Measurements from ENCODE around the gene TMEM252. TPM values are rescaled to one million over a fixed set of nuclear protein-coding genes. Genes with fewer than 3 reads are reported as not detected.

TMEM252 gene
- total and polyA plus RNA-seq, 5 experiments from 2014 or later = not detected

DNA sequence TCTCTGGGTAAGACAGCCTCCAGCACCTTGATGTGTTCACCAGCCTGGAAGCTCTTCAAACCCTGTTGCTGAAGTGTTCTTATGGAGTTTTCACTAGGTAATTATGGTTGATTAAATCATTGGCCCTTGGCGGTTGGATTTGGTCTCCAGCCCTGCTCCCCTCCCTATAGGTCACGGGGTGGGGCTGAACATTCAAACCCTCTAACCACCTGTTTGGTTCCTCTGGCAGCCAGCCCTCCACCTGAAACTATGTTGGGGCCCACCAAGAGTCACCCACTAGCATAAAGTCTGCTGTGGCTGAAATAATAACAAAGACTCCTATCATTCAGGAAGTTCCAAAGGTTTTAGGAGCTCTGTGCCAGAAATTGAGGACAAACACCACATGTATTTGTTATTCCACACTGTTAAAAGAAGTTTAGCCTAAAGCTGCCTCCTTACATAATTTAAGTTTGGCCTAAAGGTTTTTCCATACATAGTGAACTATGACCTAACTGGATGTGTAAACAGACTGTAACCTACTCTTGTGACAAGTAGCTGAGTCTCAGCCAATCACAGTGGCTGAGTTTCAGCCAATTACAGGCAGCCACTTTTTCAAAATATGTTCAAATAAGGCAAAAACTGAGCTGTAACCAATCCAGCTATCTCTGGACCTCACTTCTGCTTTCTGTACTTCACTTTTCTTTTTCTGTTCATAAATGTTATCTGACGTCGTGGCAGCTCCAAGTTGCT, 34.8 kb downstream of the TMEM252 start:
- Mint-ChIP-seq H3K36me3 (no peaks in the 10 kb centered on the region), H3K9me3 (peaks cover 0 to 2% (median 0%) of the 10 kb centered on the region in 9 donors), H3K4me1 (peaks cover 0 to 5% (median 0%) of the 10 kb centered on the region in 4 donors), H3K27ac (no peak overlapping the region), H3K27me3 (peaks cover 3 to 14% (median 6%) of the 10 kb centered on the region in 5 donors), H3K4me3 (no peak overlapping the region)
- ATAC-seq (no peak), DNase-seq (no peak)
- POLR2A ChIA-PET = no interaction called here

DNA sequence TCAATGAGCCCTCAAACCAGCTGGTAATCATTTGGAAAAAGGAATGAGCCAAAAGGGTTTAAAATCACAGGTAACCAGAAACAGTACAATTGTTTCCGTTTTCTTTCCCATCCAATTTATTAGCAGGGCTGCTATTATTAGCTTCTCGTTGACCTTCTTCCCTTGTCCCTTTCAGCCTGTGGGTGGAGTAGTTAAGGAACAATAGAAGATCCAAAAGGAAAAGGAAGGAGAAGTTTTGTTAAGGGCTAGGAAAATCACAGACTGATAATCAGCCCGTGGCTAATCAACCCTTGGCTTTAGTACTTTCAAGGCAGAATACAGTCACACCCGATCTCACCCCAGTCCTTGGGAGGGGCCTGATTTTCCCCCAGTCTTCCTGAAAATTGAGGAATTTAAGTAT, 38.4 kb downstream of the TMEM252 start:
- Mint-ChIP-seq H3K27ac (no peak overlapping the region), H3K27me3 (peaks cover 1 to 15% (median 11%) of the 10 kb centered on the region in 5 donors), H3K36me3 (no peaks in the 10 kb centered on the region), H3K4me1 (peaks cover 0 to 5% (median 0%) of the 10 kb centered on the region in 4 donors), H3K9me3 (no peaks in the 10 kb centered on the region), H3K4me3 (no peak overlapping the region)
- DNase-seq (no peak), ATAC-seq (no peak)
- POLR2A ChIA-PET = no interaction called here

DNA sequence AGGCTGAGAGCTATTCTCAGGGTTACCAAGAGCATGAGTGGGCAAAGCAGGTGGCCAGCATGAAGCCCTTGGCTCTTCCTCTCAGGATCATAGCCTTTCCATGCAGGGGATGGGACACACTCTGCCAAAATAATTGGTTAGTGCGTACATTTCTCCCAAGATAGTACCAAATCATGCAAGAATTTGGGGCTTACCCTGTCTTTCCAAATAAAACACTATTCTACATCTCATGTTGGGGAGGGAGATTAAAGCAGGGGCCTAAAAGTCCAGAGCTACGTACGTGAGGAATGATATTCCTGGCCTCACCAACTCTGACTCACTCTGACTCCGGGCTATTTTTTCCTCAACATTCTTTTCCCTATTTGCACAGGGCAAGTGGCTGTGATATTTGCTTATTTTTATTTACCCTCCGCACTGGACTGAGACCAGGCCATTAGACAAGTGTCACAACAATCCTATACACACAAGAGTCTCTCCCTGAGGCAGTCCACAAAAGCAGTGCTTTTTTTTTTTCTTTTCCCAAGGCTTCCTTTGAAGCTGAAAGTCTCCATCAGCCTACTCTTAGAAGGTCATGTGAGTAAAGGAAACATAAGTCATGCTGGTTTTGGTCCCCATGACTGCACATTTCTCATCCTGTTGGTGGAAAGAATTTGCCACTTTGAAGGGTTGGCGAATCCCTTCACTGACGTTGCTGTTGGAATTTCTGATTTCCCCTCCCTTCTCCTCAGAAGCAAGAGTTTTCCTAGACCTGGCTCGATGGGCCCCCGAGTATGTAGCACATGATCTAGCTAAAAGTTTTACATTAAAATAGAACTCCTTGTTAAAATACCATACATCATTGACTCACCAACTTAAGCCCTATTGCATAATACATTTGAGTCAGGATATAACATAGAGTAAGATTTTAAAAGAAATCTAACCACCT, 40.0 kb downstream of the TMEM252 start:
- ATAC-seq (no peak), DNase-seq (no peak)
- no peak overlapping the region for H3K4me3 Mint-ChIP-seq
- H3K36me3 Mint-ChIP-seq = no peaks in the 10 kb centered on the region
- POLR2A ChIA-PET = no interaction called here
- H3K27ac Mint-ChIP-seq = no peak overlapping the region
- H3K27me3 Mint-ChIP-seq = peaks cover 3 to 15% (median 11%) of the 10 kb centered on the region in 5 donors
- no peaks in the 10 kb centered on the region for H3K4me1 Mint-ChIP-seq
- H3K9me3 Mint-ChIP-seq = no peaks in the 10 kb centered on the region

DNA sequence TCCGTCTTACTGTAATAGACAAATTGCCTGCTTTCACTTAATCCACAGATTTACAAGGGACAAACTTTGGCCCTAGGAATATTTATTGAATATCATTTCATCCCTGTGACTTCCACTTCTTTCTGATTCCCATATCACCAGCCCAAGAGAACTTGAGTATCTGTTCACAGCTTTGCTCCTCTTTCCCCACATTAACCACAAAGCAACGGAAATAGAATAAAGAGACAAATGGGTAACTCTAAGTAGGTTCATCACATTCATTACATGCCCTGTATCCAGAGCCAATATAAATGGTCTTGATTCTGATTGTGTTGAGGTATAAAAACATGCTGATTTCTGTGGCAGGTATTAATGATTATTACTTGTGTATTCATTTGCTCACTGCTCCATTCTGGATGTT, 41.9 kb downstream of the TMEM252 start:
- DNase-seq (no peak), ATAC-seq (no peak)
- POLR2A ChIA-PET = no interaction called here
- Mint-ChIP-seq H3K4me1 (no peaks in the 10 kb centered on the region), H3K27me3 (peaks cover under 1 to 19% (median 9%) of the 10 kb centered on the region in 5 donors), H3K9me3 (no peaks in the 10 kb centered on the region), H3K36me3 (no peaks in the 10 kb centered on the region), H3K4me3 (no peak overlapping the region), H3K27ac (no peak overlapping the region)

DNA sequence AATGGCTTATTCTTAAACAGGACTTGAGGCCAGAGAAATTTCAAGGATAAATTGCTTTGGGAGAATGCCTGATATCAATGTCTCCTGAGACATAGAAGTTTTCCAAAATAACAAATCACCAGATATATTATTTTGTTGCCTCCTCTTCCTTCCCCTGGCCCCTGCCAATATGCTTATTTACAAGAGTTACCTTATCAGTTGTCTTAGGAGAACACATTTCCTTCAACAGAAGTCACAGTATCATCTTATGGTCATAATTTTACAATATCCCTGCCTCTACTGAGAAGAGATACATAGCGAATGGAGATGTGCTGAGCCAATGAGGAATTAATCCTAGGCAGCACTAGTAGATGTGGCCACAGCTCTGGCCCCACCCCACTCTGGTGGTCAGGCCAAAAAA, 43.1 kb downstream of the TMEM252 start:
- H3K4me1 Mint-ChIP-seq = no peaks in the 10 kb centered on the region
- no peaks in the 10 kb centered on the region for H3K36me3 Mint-ChIP-seq
- no peak overlapping the region for H3K27ac Mint-ChIP-seq
- POLR2A ChIA-PET = no interaction called here
- ATAC-seq = no peak
- DNase-seq = no peak
- H3K27me3 Mint-ChIP-seq = peaks cover 6 to 31% (median 8%) of the 10 kb centered on the region in 5 donors
- no peak overlapping the region for H3K4me3 Mint-ChIP-seq
- no peaks in the 10 kb centered on the region for H3K9me3 Mint-ChIP-seq

DNA sequence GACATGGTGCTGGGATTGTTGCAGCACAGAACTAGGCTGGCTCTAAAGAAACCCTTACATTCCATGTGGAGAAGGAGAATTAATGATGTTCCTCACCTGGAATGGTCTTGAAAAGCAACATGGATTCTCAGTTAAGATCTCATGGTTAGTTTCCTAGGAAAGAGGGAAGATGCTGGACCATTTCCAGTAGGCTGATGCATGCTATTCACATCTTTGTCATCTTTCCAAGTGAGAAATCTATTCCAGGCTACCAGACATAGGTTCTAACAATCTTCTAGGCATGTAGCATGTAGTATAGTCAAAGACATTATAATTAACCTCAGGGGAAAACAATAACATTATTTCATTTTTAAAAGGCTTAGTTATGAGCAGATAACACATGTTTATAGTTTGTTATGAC, 44.3 kb downstream of the TMEM252 start:
- H3K4me1 Mint-ChIP-seq = no peaks in the 10 kb centered on the region
- H3K27ac Mint-ChIP-seq = no peak overlapping the region
- DNase-seq (no peak), ATAC-seq (no peak)
- H3K9me3 Mint-ChIP-seq = no peaks in the 10 kb centered on the region
- H3K4me3 Mint-ChIP-seq = no peak overlapping the region
- POLR2A ChIA-PET = no interaction called here
- no peaks in the 10 kb centered on the region for H3K36me3 Mint-ChIP-seq
- peaks cover 8 to 43% (median 10%) of the 10 kb centered on the region in 5 donors for H3K27me3 Mint-ChIP-seq

DNA sequence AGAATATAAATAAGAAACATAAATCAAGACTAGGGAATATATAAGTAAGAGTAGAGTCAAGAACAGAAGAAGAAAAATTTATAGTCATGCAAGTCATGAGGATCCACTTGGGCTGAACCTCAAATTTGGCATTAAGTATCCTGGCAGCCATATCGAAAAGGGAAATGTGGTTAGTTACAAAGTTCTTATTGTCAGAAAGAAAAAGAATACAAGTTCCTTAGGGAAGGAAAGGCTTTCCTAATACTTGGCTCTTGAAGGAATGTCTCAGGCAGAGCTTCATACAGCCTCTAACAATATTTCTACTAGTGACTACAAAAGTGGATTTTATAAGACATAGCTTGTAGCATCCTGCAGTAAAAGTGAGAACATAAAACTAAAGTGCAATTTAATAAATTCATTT, 45.4 kb downstream of the TMEM252 start:
- H3K4me1 Mint-ChIP-seq = no peaks in the 10 kb centered on the region

DNA sequence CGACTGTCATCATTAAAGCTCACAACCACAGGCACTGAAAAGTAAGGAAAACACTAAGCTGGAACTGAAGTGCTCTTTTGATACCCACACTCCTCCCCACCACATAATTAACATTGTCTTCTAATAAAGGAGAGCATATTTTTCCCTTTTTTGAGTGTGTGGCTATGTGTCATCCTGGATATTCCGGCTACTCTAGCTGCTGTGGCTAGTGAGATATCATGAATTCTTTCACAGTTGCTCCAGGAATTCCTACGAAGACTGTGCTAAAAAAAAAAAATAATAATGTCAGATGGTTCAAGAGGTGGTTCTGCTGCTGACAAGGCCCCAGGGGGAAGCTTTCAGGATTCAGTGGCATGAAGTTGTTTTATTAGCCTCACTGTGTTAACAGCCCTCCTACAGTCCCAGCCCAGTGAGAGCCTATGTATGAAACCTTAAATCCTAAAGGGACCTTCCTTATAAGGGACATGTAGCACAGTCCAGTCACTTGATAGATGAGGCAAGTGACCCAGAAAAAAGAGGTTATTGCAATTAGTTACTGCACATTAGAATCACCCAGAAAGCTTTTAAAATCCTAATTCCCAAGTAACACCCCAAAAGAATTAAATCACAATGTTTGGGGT, 46.6 kb downstream of the TMEM252 start:
- Mint-ChIP-seq H3K4me1 (no peaks in the 10 kb centered on the region), H3K9me3 (no peaks in the 10 kb centered on the region), H3K4me3 (no peak overlapping the region), H3K27me3 (peaks cover 8 to 33% (median 12%) of the 10 kb centered on the region in 5 donors), H3K27ac (no peak overlapping the region), H3K36me3 (no peaks in the 10 kb centered on the region)
- no peak for ATAC-seq
- DNase-seq = no peak
- POLR2A ChIA-PET = no interaction called here

More for the DNA sequence above, 45.4 kb downstream of the TMEM252 start:
- no peak for ATAC-seq
- no peak for DNase-seq
- Mint-ChIP-seq H3K27me3 (peaks cover 10 to 36% (median 11%) of the 10 kb centered on the region in 5 donors), H3K36me3 (no peaks in the 10 kb centered on the region), H3K27ac (no peak overlapping the region), H3K9me3 (no peaks in the 10 kb centered on the region), H3K4me3 (no peak overlapping the region)
- POLR2A ChIA-PET = no interaction called here

DNA sequence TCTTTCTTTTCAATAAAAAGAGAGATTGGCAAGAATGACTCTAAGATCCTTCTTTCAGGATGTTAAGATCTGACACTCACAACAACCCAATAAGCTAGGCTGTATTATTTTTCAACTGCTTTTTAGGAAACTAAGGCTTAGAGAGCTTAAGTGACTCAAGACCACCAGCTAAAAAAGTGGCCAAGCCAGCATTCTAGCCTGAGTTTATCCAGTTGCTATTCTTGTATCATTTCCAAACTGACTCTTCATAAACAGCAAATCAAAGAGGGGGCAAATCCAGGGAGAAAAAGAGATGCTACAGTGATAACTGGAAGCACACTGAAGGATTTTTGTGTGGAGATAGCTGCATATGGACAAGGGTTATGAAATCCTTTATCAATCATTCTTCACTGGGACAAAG, 47.1 kb downstream of the TMEM252 start:
- Mint-ChIP-seq H3K9me3 (peaks cover 0 to 3% (median 0%) of the 10 kb centered on the region in 9 donors), H3K4me3 (no peak overlapping the region), H3K27me3 (peaks cover 8 to 38% (median 12%) of the 10 kb centered on the region in 5 donors), H3K4me1 (no peaks in the 10 kb centered on the region), H3K36me3 (no peaks in the 10 kb centered on the region), H3K27ac (no peak overlapping the region)
- POLR2A ChIA-PET = no interaction called here
- no peak for DNase-seq
- ATAC-seq = no peak

DNA sequence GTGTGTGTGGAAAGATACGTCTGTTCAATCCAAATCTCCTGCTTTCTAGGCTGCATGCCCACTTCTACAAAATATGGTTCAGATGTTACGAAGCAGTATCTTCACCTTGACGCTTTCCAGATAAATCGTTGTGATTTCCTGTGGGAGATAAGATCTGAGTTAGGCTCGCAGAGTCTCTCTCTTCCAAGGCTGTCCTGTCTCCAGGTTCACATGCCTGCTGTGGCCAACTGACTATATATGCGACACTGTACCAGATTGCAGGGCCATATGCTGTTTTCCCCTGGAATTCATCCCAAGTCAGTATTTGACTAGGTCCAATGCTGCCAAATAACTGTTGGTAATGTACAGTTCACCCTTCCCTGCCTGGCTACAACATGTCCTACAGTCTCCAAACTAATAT, 47.9 kb downstream of the TMEM252 start:
- POLR2A ChIA-PET = no interaction called here
- no peak overlapping the region for H3K27ac Mint-ChIP-seq

DNA sequence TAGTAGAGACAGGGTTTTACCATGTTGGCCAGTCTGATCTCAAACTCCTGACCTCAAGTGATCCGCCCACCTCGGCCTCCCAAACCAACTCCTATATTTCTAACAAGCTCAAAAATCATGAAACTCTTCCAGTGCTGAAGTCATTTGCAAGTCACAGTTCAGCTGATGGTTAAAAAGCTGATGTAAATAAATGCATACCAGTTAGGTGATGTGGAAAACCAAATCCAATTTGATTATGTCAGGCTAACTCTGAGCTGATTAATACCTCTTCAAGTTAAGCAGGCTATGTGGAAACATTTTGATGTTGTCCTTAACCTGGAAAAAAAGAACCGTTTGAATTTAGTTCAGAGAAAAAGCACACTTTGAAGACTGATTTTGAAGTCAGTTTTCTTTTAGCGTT, 51.0 kb downstream of the TMEM252 start:
- Mint-ChIP-seq H3K27ac (no peak overlapping the region), H3K4me1 (no peaks in the 10 kb centered on the region)
- DNase-seq = no peak

More for the DNA sequence above, 47.9 kb downstream of the TMEM252 start:
- H3K4me3 Mint-ChIP-seq = no peak overlapping the region
- H3K27me3 Mint-ChIP-seq = peaks cover 8 to 42% (median 12%) of the 10 kb centered on the region in 5 donors
- peaks cover 0 to 8% (median 0%) of the 10 kb centered on the region in 9 donors for H3K9me3 Mint-ChIP-seq
- ATAC-seq (no peak), DNase-seq (no peak)
- H3K36me3 Mint-ChIP-seq = no peaks in the 10 kb centered on the region
- H3K4me1 Mint-ChIP-seq = no peaks in the 10 kb centered on the region

DNA sequence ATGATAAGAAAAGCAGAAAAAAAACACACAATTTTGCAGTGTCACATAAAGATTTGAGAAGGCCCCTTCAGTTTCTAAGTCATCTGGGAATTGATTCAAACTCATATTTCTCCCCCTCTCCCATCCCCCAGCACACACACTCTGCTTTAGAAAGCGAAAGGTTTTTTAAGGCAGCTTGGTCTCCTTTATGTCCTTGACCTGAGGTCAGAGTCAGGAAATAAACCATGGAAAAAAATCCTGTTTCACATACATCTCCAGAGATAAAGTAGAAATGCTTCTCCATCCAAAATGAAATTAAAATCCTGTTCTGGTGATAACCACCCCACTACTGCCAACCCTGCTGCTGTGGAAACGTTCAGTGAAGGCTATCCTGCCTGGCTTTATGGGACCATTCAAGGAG, 52.6 kb downstream of the TMEM252 start:
- no peaks in the 10 kb centered on the region for H3K4me1 Mint-ChIP-seq
- H3K27me3 Mint-ChIP-seq = peaks cover 7 to 51% (median 19%) of the 10 kb centered on the region in 5 donors
- ATAC-seq = no peak
- H3K9me3 Mint-ChIP-seq = peaks cover 0 to 19% (median 7%) of the 10 kb centered on the region in 9 donors
- H3K4me3 Mint-ChIP-seq = no peak overlapping the region
- DNase-seq = no peak
- H3K36me3 Mint-ChIP-seq = peaks cover 0 to 11% (median 0%) of the 10 kb centered on the region in 3 donors
- no peak overlapping the region for H3K27ac Mint-ChIP-seq
- POLR2A ChIA-PET = no interaction called here

More for the DNA sequence above, 51.0 kb downstream of the TMEM252 start:
- POLR2A ChIA-PET = no interaction called here
- no peak for ATAC-seq
- H3K9me3 Mint-ChIP-seq = peaks cover 0 to 19% (median 7%) of the 10 kb centered on the region in 9 donors
- peaks cover 6 to 54% (median 19%) of the 10 kb centered on the region in 5 donors for H3K27me3 Mint-ChIP-seq
- no peak overlapping the region for H3K4me3 Mint-ChIP-seq
- H3K36me3 Mint-ChIP-seq = peaks cover 0 to 11% (median 0%) of the 10 kb centered on the region in 3 donors

Data from naive thymus-derived CD8-positive, alpha-beta T cell (primary cell).